Neural cell (in vitro differentiated cells): Measurements from ENCODE around the gene ARHGAP42.

Experiments
- CTCF ChIP-seq: fragments of 450-650 bp; IDR thresholded peaks from 2 replicates; pipeline ENCODE4 v1.5.1; 2014; ENCODE audit warnings: antibody characterized with exemption, mild to moderate bottlenecking, moderate library complexity; ENCODE audit not compliant: poor library complexity, severe bottlenecking
- EP300 ChIP-seq: fragments of 450-650 bp; conservative IDR thresholded peaks from 2 replicates; pipeline ENCODE4 v1.6.1; 2014; ENCODE audit warnings: antibody characterized with exemption, mild to moderate bottlenecking, moderate library complexity; ENCODE audit not compliant: poor library complexity, severe bottlenecking
- EZH2 ChIP-seq: fragments of 200-600, 300-800 bp; shearing (Covaris generic), sonication (generic); IDR thresholded peaks from 2 replicates; pipeline ENCODE4 v1.6.1; 2014; ENCODE audit warnings: antibody characterized with exemption, low read length, borderline replicate concordance, mild to moderate bottlenecking; ENCODE audit not compliant: insufficient read depth, poor library complexity, severe bottlenecking
- MXI1 ChIP-seq: fragments of 450-650 bp; conservative IDR thresholded peaks from 2 replicates; pipeline ENCODE4 v1.6.1; 2014; ENCODE audit warnings: antibody characterized with exemption, mild to moderate bottlenecking; ENCODE audit not compliant: poor library complexity, severe bottlenecking
- POLR2AphosphoS5 ChIP-seq: IDR thresholded peaks from 2 replicates; pipeline ENCODE4 v1.6.1; 2012
- REST ChIP-seq: IDR thresholded peaks from 2 replicates; pipeline ENCODE4 v1.6.1; 2012; ENCODE audit warnings: borderline replicate concordance
- SMC3 ChIP-seq: fragments of 450-650 bp; conservative IDR thresholded peaks from 2 replicates; pipeline ENCODE4 v1.6.1; 2014; ENCODE audit warnings: antibody characterized with exemption, mild to moderate bottlenecking, moderate library complexity; ENCODE audit not compliant: poor library complexity

GRCh38 chr11:101022256-101022655 is 335.2 kb downstream of the ARHGAP42 start:
- no peak for TF ChIP-seq EZH2
- no peak for TF ChIP-seq CTCF
- TF ChIP-seq EP300, result no peak
- TF ChIP-seq REST, result no peak
- no peak for TF ChIP-seq MXI1
- no peak for TF ChIP-seq SMC3
- TF ChIP-seq POLR2AphosphoS5, result no peak
